NCI-H2196 (cell line): ENCODE measurements around the gene SLC7A11.
"Not testable (repeated sequence)": the region's sequence is repeated elsewhere in the genome, so short reads cannot be mapped to it uniquely, and the experiment has no call there.

Experiments used
- DNase-seq: peaks from one replicate; lab custom pipeline; 2025; ENCODE audit not compliant: unreplicated experiment; lab: John Stamatoyannopoulos, UW

SLC7A11 gene

GRCh38 chr4:138243369-138243768 lies 1.2 kb upstream of the SLC7A11 start:
- peak; percentile 5 for DNase-seq

GRCh38 chr4:138242834-138243156 lies 646 bp upstream of the SLC7A11 start:
- DNase-seq, result no peak

- no peak for DNase-seq
These were observed 671 bp downstream of the SLC7A11 start for GRCh38 chr4:138241281-138242075.

GRCh38 chr4:138239491-138239890 lies 2.7 kb downstream of the SLC7A11 start:
- DNase-seq, result no peak

GRCh38 chr4:138238521-138239292 lies 3.4 kb downstream of the SLC7A11 start:
- no peak for DNase-seq

- DNase-seq, result not testable (repeated sequence)
These were observed 5.0 kb downstream of the SLC7A11 start for GRCh38 chr4:138237132-138237531.

- no peak for DNase-seq
These were observed 6.1 kb downstream of the SLC7A11 start for GRCh38 chr4:138236037-138236436.

- DNase-seq, result no peak
These were observed 6.7 kb downstream of the SLC7A11 start for GRCh38 chr4:138235419-138235952.

GRCh38 chr4:138234248-138234647 lies 7.9 kb downstream of the SLC7A11 start:
- no peak for DNase-seq

- no peak for DNase-seq
These were observed 8.7 kb downstream of the SLC7A11 start for GRCh38 chr4:138233313-138234034.

GRCh38 chr4:138232364-138232763 lies 9.8 kb downstream of the SLC7A11 start:
- no peak for DNase-seq

- DNase-seq, result no peak
These were observed 12.1 kb downstream of the SLC7A11 start for GRCh38 chr4:138230048-138230447.

GRCh38 chr4:138229160-138229559 lies 13.0 kb downstream of the SLC7A11 start:
- no peak for DNase-seq

GRCh38 chr4:138226351-138226750 lies 15.8 kb downstream of the SLC7A11 start:
- DNase-seq, result no peak

GRCh38 chr4:138225477-138225876 lies 16.7 kb downstream of the SLC7A11 start:
- DNase-seq, result no peak

GRCh38 chr4:138224614-138225013 lies 17.5 kb downstream of the SLC7A11 start:
- no peak for DNase-seq

GRCh38 chr4:138223231-138223910 lies 18.8 kb downstream of the SLC7A11 start:
- no peak for DNase-seq

- DNase-seq, result no peak
These were observed 20.1 kb downstream of the SLC7A11 start for GRCh38 chr4:138222046-138222445.

GRCh38 chr4:138218976-138219375 lies 23.2 kb downstream of the SLC7A11 start:
- no peak for DNase-seq

- no peak for DNase-seq
These were observed 24.6 kb downstream of the SLC7A11 start for GRCh38 chr4:138217567-138217966.

GRCh38 chr4:138216272-138216867 lies 25.8 kb downstream of the SLC7A11 start:
- DNase-seq, result no peak
